HG03575 (cell line): Measurements from ENCODE around the gene ENGASE.
"Not testable (repeated sequence)": the region's sequence is repeated elsewhere in the genome, so short reads cannot be mapped to it uniquely, and the experiment has no call there.

Source experiments
- ATAC-seq: cut with Tn5 transposase; IDR thresholded peaks from one replicate; pipeline ENCODE4 v1.9.1; 2021; ENCODE audit not compliant: unreplicated experiment, insufficient number of reproducible peaks, low FRiP score; ENCODE audit errors: extremely low read depth

ENGASE gene

GRCh38 chr17:79074649-79075445 lies at the start of gene ENGASE:
Gene ENGASE (plus strand): TSS chr17:79074824. CDS start chr17:79074945, 121 bp downstream.
- ATAC-seq = no peak

- no peak for ATAC-seq
Measured at GRCh38 chr17:79024901-79025737, 49.5 kb upstream of the ENGASE start.

GRCh38 chr17:79026376-79027273 lies 48.0 kb upstream of the ENGASE start:
- ATAC-seq = no peak

- no peak for ATAC-seq
Measured at GRCh38 chr17:79027274-79027924, 47.2 kb upstream of the ENGASE start.

GRCh38 chr17:79027925-79028491 lies 46.6 kb upstream of the ENGASE start:
- ATAC-seq = no peak

- ATAC-seq = no peak
Measured at GRCh38 chr17:79028496-79029326, 45.9 kb upstream of the ENGASE start.

- no peak for ATAC-seq
Measured at GRCh38 chr17:79029327-79030009, 45.2 kb upstream of the ENGASE start.

GRCh38 chr17:79030636-79031035 lies 44.0 kb upstream of the ENGASE start:
- not testable (repeated sequence) for ATAC-seq

- ATAC-seq = no peak
Measured at GRCh38 chr17:79031996-79032875, 42.4 kb upstream of the ENGASE start.

GRCh38 chr17:79033046-79033616 lies 41.5 kb upstream of the ENGASE start:
- ATAC-seq = no peak

GRCh38 chr17:79033741-79034501 lies 40.7 kb upstream of the ENGASE start:
- no peak for ATAC-seq

GRCh38 chr17:79034931-79035485 lies 39.6 kb upstream of the ENGASE start:
- no peak for ATAC-seq

GRCh38 chr17:79035686-79036085 lies 38.9 kb upstream of the ENGASE start:
- no peak for ATAC-seq

- no peak for ATAC-seq
Measured at GRCh38 chr17:79036181-79036580, 38.4 kb upstream of the ENGASE start.

GRCh38 chr17:79036596-79036995 lies 38.0 kb upstream of the ENGASE start:
- no peak for ATAC-seq
